Panc1 (cell line): ENCODE results near the gene SIRT7. TPM values are rescaled to one million over a fixed set of nuclear protein-coding genes. Genes with fewer than 3 reads are reported as not detected.

Source experiments
- ATAC-seq: fragments of 200-7000 bp; cut with Tn5 transposase; 2 replicates; pipeline ENCODE4 v1.9.1; 2020; ENCODE audit warnings: mild to moderate bottlenecking, moderate library complexity
- BruUV-seq: library from RNA; stranded (reverse); fragments of 400-500 nt; replicated peaks from 2 replicates; lab custom pipeline; 2021; lab: Mats Ljungman, UMichigan
- CTCF ChIA-PET: fragments of 300-600 bp; sonication (Branson Sonifier 250); formaldehyde crosslinking; loops from one replicate; lab custom pipeline; 2022; ENCODE audit warnings: antibody characterized with exemption; lab: Charles Lee
- POLR2A ChIA-PET: fragments of 300-600 bp; sonication (Branson Sonifier 250); formaldehyde crosslinking; loops from one replicate; lab custom pipeline; 2022; ENCODE audit warnings: antibody characterized with exemption; lab: Charles Lee
- DNase-seq: peaks from one replicate; pipeline ENCODE4 v3.0.0-alpha.2; 2010; ENCODE audit warnings: low read depth, low spot score
- H3K27ac ChIP-seq: 2 replicates; pipeline ENCODE4 v1.5.1; 2011; ENCODE audit warnings: mild to moderate bottlenecking, low read length, inconsistent platforms
- H3K27me3 ChIP-seq: fragments of 200-500 bp; sonication (Bioruptor generic); 2 replicates; pipeline ENCODE4 v1.6.0; 2014; ENCODE audit warnings: low read length, inconsistent platforms; ENCODE audit not compliant: control insufficient read depth, insufficient read depth
- H3K36me3 ChIP-seq: fragments of 200-500 bp; sonication (Bioruptor generic); 2 replicates; pipeline ENCODE4 v1.5.1; 2014; ENCODE audit warnings: inconsistent platforms, mild to moderate bottlenecking, low read length, moderate library complexity; ENCODE audit not compliant: control insufficient read depth, insufficient read depth
- H3K4me1 ChIP-seq: 2 replicates; pipeline ENCODE4 v1.5.1; 2011; ENCODE audit warnings: inconsistent platforms, mild to moderate bottlenecking, low read length, moderate library complexity; ENCODE audit not compliant: control insufficient read depth, insufficient read depth
- H3K4me3 ChIP-seq, 2 experiments: 2 replicates each; pipeline ENCODE4 v1.5.1; 2011 to 2012; ENCODE audit warnings: low read depth in 2 of 2, low read length in 2 of 2, mild to moderate bottlenecking in 2 of 2, inconsistent platforms in 1 of 2, moderate library complexity in 1 of 2
- H3K9me3 ChIP-seq: fragments of 200-500 bp; sonication (Bioruptor generic); 2 replicates; pipeline ENCODE4 v1.5.1; 2014; ENCODE audit warnings: low read depth, mild to moderate bottlenecking, inconsistent platforms, low read length, moderate library complexity; ENCODE audit not compliant: control insufficient read depth, insufficient read depth
- CTCF ChIP-seq: fragments of 450-650 bp; IDR thresholded peaks from 2 replicates; pipeline ENCODE4 v1.5.1; 2017; ENCODE audit warnings: mild to moderate bottlenecking
- POLR2AphosphoS5 ChIP-seq: IDR thresholded peaks from 2 replicates; pipeline ENCODE4 v1.6.1; 2012; ENCODE audit warnings: mild to moderate bottlenecking, low read depth, low read length, moderate library complexity
- REST ChIP-seq, 2 experiments: IDR thresholded peaks; 2 replicates each; pipeline ENCODE4 v1.6.1; 2011 to 2012; ENCODE audit warnings: low read depth in 2 of 2, control low read depth in 1 of 2, low read length in 1 of 2, mild to moderate bottlenecking in 1 of 2, moderate library complexity in 1 of 2; ENCODE audit not compliant: insufficient read depth in 1 of 2
- SIN3A ChIP-seq: IDR thresholded peaks from 2 replicates; pipeline ENCODE4 v1.6.1; 2012; ENCODE audit warnings: low read depth, mild to moderate bottlenecking, low read length, moderate library complexity, borderline replicate concordance; ENCODE audit not compliant: insufficient read depth
- TCF7L2 ChIP-seq: IDR thresholded peaks from 2 replicates; pipeline ENCODE4 v1.6.1; 2011; ENCODE audit warnings: mild to moderate bottlenecking, low read depth, low read length, inconsistent platforms
- in situ Hi-C: cut with HindIII; loops from 2 replicates; pipeline ENCODE4 v1.10.0; 2016; ENCODE audit warnings: low sequenced_read_pairs, low pct_unique_long_range_greater_than_20kb
- intact Hi-C: fragments of 100-400 bp; cut with micrococcal nuclease; formaldehyde crosslinking; loops from one replicate; pipeline ENCODE4 v1.10.0; 2022; ENCODE audit not compliant: unreplicated experiment
- total RNA-seq: library from RNA; stranded (reverse); gene quantifications from one replicate; pipeline ENCODE4 v1.2.1, GENCODE V29; 2021; ENCODE audit not compliant: unreplicated experiment

Gene SIRT7
- total RNA-seq, 1 experiment from 2014 or later: 82.5 TPM

GRCh38 chr17:81956607-81957589 is 38.9 kb upstream of the SIRT7 start:
- intact Hi-C loops: no loop called here
- in situ Hi-C loops: no loop called here
- Histone ChIP-seq H3K4me1 (peaks cover 6% of the 10 kb centered on the region), H3K9me3 (no peaks in the 10 kb centered on the region), H3K27ac (no peak overlapping the region), H3K27me3 (no peaks in the 10 kb centered on the region; the same call in 1 of the 2 replicates), H3K4me3 (no peak overlapping the region), H3K36me3 (peaks cover 5% of the 10 kb centered on the region; the same call in 1 of the 2 replicates)
- TF ChIP-seq TCF7L2 (no peak), REST (IDR thresholded peaks at IDR 0.05; ENCODE audit: insufficient read depth in 1 of 2, low read depth in 2 of 2, low read length in 1 of 2) (no peak), SIN3A (no peak), POLR2AphosphoS5 (no peak), CTCF (no peak)
- no TSS peak for BruUV-seq
- POLR2A ChIA-PET: no interaction called here
- DNase-seq: no peak
- CTCF ChIA-PET: no interaction called here
- ATAC-seq: no peak

- H3K36me3 ChIP-seq: peaks cover 5% of the 10 kb centered on the region; the same call in 1 of the 2 replicates
- POLR2A ChIA-PET: interaction anchor here (0.6 to 0.7 kb wide), 2 partner anchors 10 to 21 kb away, joined by 3 to 5 read pairs; no protein-coding TSS in a partner anchor
- CTCF ChIA-PET: interaction anchor here (0.6 kb wide), 1 partner anchor 245 kb away, joined by 3 read pairs; no protein-coding TSS in a partner anchor
Observed at GRCh38 chr17:81955756-81956544, 38.0 kb upstream of the SIRT7 start.

More at GRCh38 chr17:81955756-81956544, 38.0 kb upstream of the SIRT7 start:
- TF ChIP-seq TCF7L2 (no peak), REST (IDR thresholded peaks at IDR 0.05; ENCODE audit: insufficient read depth in 1 of 2, low read depth in 2 of 2, low read length in 1 of 2) (no peak), SIN3A (no peak), CTCF (no peak), POLR2AphosphoS5 (no peak)
- H3K27me3 ChIP-seq: no peaks in the 10 kb centered on the region; the same call in 1 of the 2 replicates
- peaks cover 6% of the 10 kb centered on the region for H3K4me1 ChIP-seq
- ATAC-seq (no peak), DNase-seq (no peak)
- in situ Hi-C loops: no loop called here
- no peaks in the 10 kb centered on the region for H3K9me3 ChIP-seq
- no peak overlapping the region for H3K4me3 ChIP-seq
- BruUV-seq: no TSS peak
- no peak overlapping the region for H3K27ac ChIP-seq
- intact Hi-C loops: no loop called here
